ENCODE results near the gene ZNF611. TPM values are rescaled to one million over a fixed set of nuclear protein-coding genes. Genes with fewer than 3 reads are reported as not detected.

ZNF611 gene
- total and polyA plus RNA-seq, 2 of the 13 experiments (the other 11 are each of a cell fraction or from before 2014, with no cell fraction given), result 2.7 to 4.1 TPM

DNA sequence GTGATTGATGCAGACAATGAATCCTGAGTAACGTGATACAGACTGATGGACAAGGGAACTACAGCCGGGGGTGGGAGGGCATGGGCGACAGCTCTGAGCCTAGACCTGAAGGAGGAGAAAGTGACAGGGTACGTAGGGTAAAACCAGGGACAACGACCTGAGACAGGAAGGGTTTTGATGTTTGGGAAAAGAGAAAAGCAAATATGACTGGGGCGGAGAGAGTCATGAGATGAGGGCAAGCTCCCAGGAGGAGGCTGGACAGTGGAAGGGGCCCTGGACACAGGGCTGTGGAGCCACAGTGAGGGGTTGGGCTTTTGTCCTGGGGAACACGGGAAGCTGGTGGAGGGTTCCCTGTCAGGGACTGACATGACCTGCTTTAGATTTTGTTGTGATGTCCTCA, 34.2 kb downstream of the ZNF611 start (continued):
- TF ChIP-seq SOX6 (IDR thresholded peaks at IDR 0.05) (no peak), SOX6 (CRISPR knock-in tag; IDR thresholded peaks at IDR 0.05) (0 out of 2 replicates have a peak, but pooled peaks have one; percentile 29), ZNF616 (CRISPR knock-in tag; IDR thresholded peaks at IDR 0.05; ENCODE audit: low read depth) (no peak), KLF15 (CRISPR knock-in tag; IDR thresholded peaks at IDR 0.05; ENCODE audit: borderline replicate concordance) (no peak), EP300 (IDR thresholded peaks at IDR 0.05; ENCODE audit: low read depth in 2 of 2, low read length in 2 of 2) (peak in 1 of 2 experiments; percentile 54; a peak in 1 of 4 replicates), EP300 (CRISPR knock-in tag; IDR thresholded peaks at IDR 0.05; ENCODE audit: borderline replicate concordance) (no peak), PAX8 (CRISPR knock-in tag; IDR thresholded peaks at IDR 0.05; ENCODE audit: borderline replicate concordance) (no peak), HDAC1 (CRISPR knock-in tag; IDR thresholded peaks at IDR 0.05) (0 out of 2 replicates have a peak, but pooled peaks have one; percentile 31), FOXA1 (IDR thresholded peaks at IDR 0.05) (no peak), FOXA1 (CRISPR knock-in tag; IDR thresholded peaks at IDR 0.05) (peak; percentile 42; the same call in 1 of the 2 replicates), ZNF841 (CRISPR knock-in tag; IDR thresholded peaks at IDR 0.05; ENCODE audit: borderline replicate concordance) (no peak), ETV5 (CRISPR knock-in tag; IDR thresholded peaks at IDR 0.05; ENCODE audit: borderline replicate concordance) (peak; percentile 59; the same call in 1 of the 2 replicates), CHD2 (IDR thresholded peaks at IDR 0.05; ENCODE audit: low read depth, low read length) (no peak), NR2F6 (IDR thresholded peaks at IDR 0.05) (no peak), NR2F6 (CRISPR knock-in tag; IDR thresholded peaks at IDR 0.05) (peak; percentile 50; the same call in 1 of the 2 replicates), RARA (CRISPR knock-in tag; IDR thresholded peaks at IDR 0.05) (peak; percentile 83), SALL1 (CRISPR knock-in tag; IDR thresholded peaks at IDR 0.05) (peak; percentile 41; the same call in 1 of the 2 replicates), FOXP4 (CRISPR knock-in tag; IDR thresholded peaks at IDR 0.05) (peak; percentile 58), HNF4A (CRISPR knock-in tag; IDR thresholded peaks at IDR 0.05) (peak; percentile 26; the same call in 1 of the 2 replicates), BCL6 (CRISPR knock-in tag; IDR thresholded peaks at IDR 0.05) (peak; percentile 45; the same call in 1 of the 2 replicates), TRIM22 (IDR thresholded peaks at IDR 0.05) (no peak), DR1 (CRISPR knock-in tag; IDR thresholded peaks at IDR 0.05) (no peak), ZNF710 (CRISPR knock-in tag; IDR thresholded peaks at IDR 0.05; ENCODE audit: borderline replicate concordance) (peak; percentile 66; the same call in 1 of the 2 replicates)
- TF ChIP-seq, protein P1, sequence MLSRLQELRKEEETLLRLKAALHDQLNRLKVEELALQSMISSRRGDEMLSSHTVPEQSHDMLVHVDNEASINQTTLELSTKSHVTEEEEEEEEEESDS (CRISPR knock-in tag; IDR thresholded peaks at IDR 0.05; ENCODE audit: borderline replicate concordance), result no peak
- TF ChIP-seq, protein P2, sequence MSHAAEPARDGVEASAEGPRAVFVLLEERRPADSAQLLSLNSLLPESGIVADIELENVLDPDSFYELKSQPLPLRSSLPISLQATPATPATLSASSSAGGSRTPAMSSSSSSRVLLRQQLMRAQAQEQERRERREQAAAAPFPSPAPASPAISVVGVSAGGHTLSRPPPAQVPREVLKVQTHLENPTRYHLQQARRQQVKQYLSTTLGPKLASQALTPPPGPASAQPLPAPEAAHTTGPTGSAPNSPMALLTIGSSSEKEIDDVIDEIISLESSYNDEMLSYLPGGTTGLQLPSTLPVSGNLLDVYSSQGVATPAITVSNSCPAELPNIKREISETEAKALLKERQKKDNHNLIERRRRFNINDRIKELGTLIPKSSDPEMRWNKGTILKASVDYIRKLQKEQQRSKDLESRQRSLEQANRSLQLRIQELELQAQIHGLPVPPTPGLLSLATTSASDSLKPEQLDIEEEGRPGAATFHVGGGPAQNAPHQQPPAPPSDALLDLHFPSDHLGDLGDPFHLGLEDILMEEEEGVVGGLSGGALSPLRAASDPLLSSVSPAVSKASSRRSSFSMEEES (CRISPR knock-in tag; IDR thresholded peaks at IDR 0.05), result peak; percentile 55; the same call in 1 of the 2 replicates
- TF ChIP-seq, protein P3, sequence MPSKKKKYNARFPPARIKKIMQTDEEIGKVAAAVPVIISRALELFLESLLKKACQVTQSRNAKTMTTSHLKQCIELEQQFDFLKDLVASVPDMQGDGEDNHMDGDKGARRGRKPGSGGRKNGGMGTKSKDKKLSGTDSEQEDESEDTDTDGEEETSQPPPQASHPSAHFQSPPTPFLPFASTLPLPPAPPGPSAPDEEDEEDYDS (CRISPR knock-in tag; IDR thresholded peaks at IDR 0.05), result 0 out of 2 replicates have a peak, but pooled peaks have one; percentile 14

Data from HepG2 (cell line).